ENCODE measurements around the gene VWA3B. TPM values are rescaled to one million over a fixed set of nuclear protein-coding genes. Genes with fewer than 3 reads are reported as not detected.
A peak's percentile ranks its signal among the peaks of the same experiment; 100 is the strongest.
"Not testable (repeated sequence)": the region's sequence is repeated elsewhere in the genome, so short reads cannot be mapped to it uniquely, and the experiment has no call there.

Gene VWA3B
- total RNA-seq, 1 experiment from 2014 or later, result not detected

- not testable (repeated sequence) for H3K36me3 ChIP-seq; H3K4me3 ChIP-seq; H3K4me1 ChIP-seq; H3K27me3 ChIP-seq; DNase-seq; H3K9me3 ChIP-seq (replicated peaks); H3K27ac ChIP-seq
Measured at GRCh38 chr2:98102315-98102714, 15.3 kb downstream of the VWA3B start.

- no peaks in the 10 kb centered on the region for H3K4me1 ChIP-seq
- no peaks in the 10 kb centered on the region; the same call in none of the 2 replicates for H3K9me3 ChIP-seq (replicated peaks)
- H3K36me3 ChIP-seq, result no peaks in the 10 kb centered on the region; the same call in 1 of the 2 replicates
- no peaks in the 10 kb centered on the region for H3K27me3 ChIP-seq
- no peak overlapping the region for H3K27ac ChIP-seq
- H3K4me3 ChIP-seq, result no peak overlapping the region
- DNase-seq, result no peak
Measured at GRCh38 chr2:98102878-98103277, 15.9 kb downstream of the VWA3B start.

- Histone ChIP-seq H3K9me3 (replicated peaks) (no peaks in the 10 kb centered on the region; the same call in none of the 2 replicates), H3K4me3 (no peak overlapping the region), H3K27ac (no peak overlapping the region), H3K36me3 (no peaks in the 10 kb centered on the region; the same call in 1 of the 2 replicates), H3K4me1 (no peaks in the 10 kb centered on the region), H3K27me3 (no peaks in the 10 kb centered on the region)
- DNase-seq, result no peak
Measured at GRCh38 chr2:98108110-98108509, 21.1 kb downstream of the VWA3B start.

- H3K27ac ChIP-seq, result no peak overlapping the region
- no peak overlapping the region for H3K4me3 ChIP-seq
- no peaks in the 10 kb centered on the region; the same call in 1 of the 2 replicates for H3K36me3 ChIP-seq
- H3K27me3 ChIP-seq, result no peaks in the 10 kb centered on the region
- H3K9me3 ChIP-seq (replicated peaks), result no peaks in the 10 kb centered on the region; the same call in 1 of the 2 replicates
- DNase-seq, result no peak
- H3K4me1 ChIP-seq, result no peaks in the 10 kb centered on the region
Measured at GRCh38 chr2:98110741-98111140, 23.8 kb downstream of the VWA3B start.

- H3K27ac ChIP-seq, result no peak overlapping the region
- no peaks in the 10 kb centered on the region for H3K36me3 ChIP-seq
- H3K27me3 ChIP-seq, result no peaks in the 10 kb centered on the region
- no peak overlapping the region for H3K4me3 ChIP-seq
- DNase-seq, result no peak
- peaks cover 5% of the 10 kb centered on the region; the same call in 1 of the 2 replicates for H3K4me1 ChIP-seq
- no peaks in the 10 kb centered on the region; the same call in 1 of the 2 replicates for H3K9me3 ChIP-seq (replicated peaks)
Measured at GRCh38 chr2:98114643-98115330, 27.8 kb downstream of the VWA3B start.

- peaks cover 24% of the 10 kb centered on the region for H3K4me1 ChIP-seq
- H3K27me3 ChIP-seq, result no peaks in the 10 kb centered on the region
- no peak overlapping the region for H3K4me3 ChIP-seq
- H3K27ac ChIP-seq, result no peak overlapping the region
- H3K9me3 ChIP-seq (replicated peaks), result no peaks in the 10 kb centered on the region
- peak in 1 of 2 experiments; percentile 31 for DNase-seq
- H3K36me3 ChIP-seq, result no peaks in the 10 kb centered on the region
Measured at GRCh38 chr2:98118161-98118560, 31.2 kb downstream of the VWA3B start.

GRCh38 chr2:98118852-98119251 lies 31.9 kb downstream of the VWA3B start:
- Histone ChIP-seq H3K4me1 (peaks cover 27% of the 10 kb centered on the region), H3K27me3 (no peaks in the 10 kb centered on the region), H3K27ac (no peak overlapping the region), H3K4me3 (no peak overlapping the region), H3K9me3 (replicated peaks) (no peaks in the 10 kb centered on the region), H3K36me3 (no peaks in the 10 kb centered on the region)
- no peak for DNase-seq

- Histone ChIP-seq H3K4me3 (no peak overlapping the region), H3K27me3 (no peaks in the 10 kb centered on the region), H3K4me1 (peaks cover 27% of the 10 kb centered on the region), H3K27ac (no peak overlapping the region; the same call in 1 of the 2 replicates), H3K36me3 (no peaks in the 10 kb centered on the region), H3K9me3 (replicated peaks) (no peaks in the 10 kb centered on the region)
- DNase-seq, result no peak
Measured at GRCh38 chr2:98121149-98121548, 34.2 kb downstream of the VWA3B start.

GRCh38 chr2:98122524-98122923 lies 35.6 kb downstream of the VWA3B start:
- peaks cover 27% of the 10 kb centered on the region for H3K4me1 ChIP-seq
- DNase-seq, result peak; percentile 46 to 61
- H3K27me3 ChIP-seq, result no peaks in the 10 kb centered on the region

GRCh38 chr2:98123286-98123685 lies 36.3 kb downstream of the VWA3B start:
- Histone ChIP-seq H3K27ac (peak overlapping the region; percentile 49), H3K36me3 (no peaks in the 10 kb centered on the region), H3K4me3 (no peak overlapping the region), H3K4me1 (peaks cover 27% of the 10 kb centered on the region), H3K27me3 (no peaks in the 10 kb centered on the region), H3K9me3 (replicated peaks) (no peaks in the 10 kb centered on the region)
- DNase-seq, result peak in 1 of 2 experiments; percentile 43

More at GRCh38 chr2:98122524-98122923, 35.6 kb downstream of the VWA3B start:
- Histone ChIP-seq H3K36me3 (no peaks in the 10 kb centered on the region), H3K4me3 (no peak overlapping the region), H3K9me3 (replicated peaks) (no peaks in the 10 kb centered on the region), H3K27ac (peak overlapping the region; percentile 49)

- no peaks in the 10 kb centered on the region for H3K36me3 ChIP-seq
- no peak overlapping the region for H3K27ac ChIP-seq
- H3K27me3 ChIP-seq, result no peaks in the 10 kb centered on the region
- peaks cover 16% of the 10 kb centered on the region for H3K4me1 ChIP-seq
- no peak overlapping the region for H3K4me3 ChIP-seq
- no peak for DNase-seq
- H3K9me3 ChIP-seq (replicated peaks), result no peaks in the 10 kb centered on the region
Measured at GRCh38 chr2:98126061-98126460, 39.1 kb downstream of the VWA3B start.

- Histone ChIP-seq H3K4me3 (no peak overlapping the region), H3K27me3 (no peaks in the 10 kb centered on the region), H3K27ac (no peak overlapping the region), H3K36me3 (no peaks in the 10 kb centered on the region), H3K4me1 (peaks cover 10% of the 10 kb centered on the region), H3K9me3 (replicated peaks) (no peaks in the 10 kb centered on the region)
- DNase-seq, result no peak
Measured at GRCh38 chr2:98127229-98127989, 40.4 kb downstream of the VWA3B start.

- H3K27ac ChIP-seq, result no peak overlapping the region
- H3K9me3 ChIP-seq (replicated peaks), result no peaks in the 10 kb centered on the region
- H3K36me3 ChIP-seq, result no peaks in the 10 kb centered on the region
- no peak for DNase-seq
- H3K4me1 ChIP-seq, result no peaks in the 10 kb centered on the region
- H3K4me3 ChIP-seq, result no peak overlapping the region
- H3K27me3 ChIP-seq, result no peaks in the 10 kb centered on the region
Measured at GRCh38 chr2:98128556-98129109, 41.7 kb downstream of the VWA3B start.

GRCh38 chr2:98130073-98130472 lies 43.1 kb downstream of the VWA3B start:
- H3K27me3 ChIP-seq; DNase-seq; H3K4me1 ChIP-seq; H3K27ac ChIP-seq; H3K4me3 ChIP-seq; H3K9me3 ChIP-seq (replicated peaks); H3K36me3 ChIP-seq: not testable (repeated sequence)

Measured in SJCRH30 (cell line).